ENCODE results near the gene C10orf90. TPM values are rescaled to one million over a fixed set of nuclear protein-coding genes. Genes with fewer than 3 reads are reported as not detected.

The C10orf90 gene
- total RNA-seq, 2 experiments from 2014 or later = not detected

DNA sequence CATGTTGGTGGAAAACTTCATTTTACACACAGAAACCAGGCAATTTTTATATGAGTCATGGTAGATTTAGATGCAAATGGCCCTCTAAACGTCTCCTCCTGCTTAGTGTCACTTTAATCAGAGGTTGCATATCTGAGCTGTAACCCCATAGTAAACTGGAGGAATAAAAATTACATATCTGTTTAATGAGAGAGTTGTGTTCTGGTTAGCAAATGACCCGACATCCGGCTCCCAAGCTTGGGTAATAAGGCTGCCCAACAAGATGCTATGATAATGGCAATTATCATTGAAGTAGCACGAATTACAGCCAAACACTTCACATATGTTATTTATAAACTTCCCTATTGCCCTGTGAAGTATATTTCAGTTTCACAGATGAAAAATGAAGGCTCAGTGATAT lies 271.6 kb downstream of the C10orf90 start:
- TF ChIP-seq, protein P1, sequence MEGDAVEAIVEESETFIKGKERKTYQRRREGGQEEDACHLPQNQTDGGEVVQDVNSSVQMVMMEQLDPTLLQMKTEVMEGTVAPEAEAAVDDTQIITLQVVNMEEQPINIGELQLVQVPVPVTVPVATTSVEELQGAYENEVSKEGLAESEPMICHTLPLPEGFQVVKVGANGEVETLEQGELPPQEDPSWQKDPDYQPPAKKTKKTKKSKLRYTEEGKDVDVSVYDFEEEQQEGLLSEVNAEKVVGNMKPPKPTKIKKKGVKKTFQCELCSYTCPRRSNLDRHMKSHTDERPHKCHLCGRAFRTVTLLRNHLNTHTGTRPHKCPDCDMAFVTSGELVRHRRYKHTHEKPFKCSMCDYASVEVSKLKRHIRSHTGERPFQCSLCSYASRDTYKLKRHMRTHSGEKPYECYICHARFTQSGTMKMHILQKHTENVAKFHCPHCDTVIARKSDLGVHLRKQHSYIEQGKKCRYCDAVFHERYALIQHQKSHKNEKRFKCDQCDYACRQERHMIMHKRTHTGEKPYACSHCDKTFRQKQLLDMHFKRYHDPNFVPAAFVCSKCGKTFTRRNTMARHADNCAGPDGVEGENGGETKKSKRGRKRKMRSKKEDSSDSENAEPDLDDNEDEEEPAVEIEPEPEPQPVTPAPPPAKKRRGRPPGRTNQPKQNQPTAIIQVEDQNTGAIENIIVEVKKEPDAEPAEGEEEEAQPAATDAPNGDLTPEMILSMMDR (IDR thresholded peaks at IDR 0.05) = no peak
- POLR2A ChIA-PET = no interaction called here

GRCh38 chr10:126398383-126398743 lies 272.1 kb downstream of the C10orf90 start:
- H3K36me3 Mint-ChIP-seq (ENCODE audit: low read depth) = no peaks in the 10 kb centered on the region
- H3K4me1 Mint-ChIP-seq (ENCODE audit: low read depth) = no peaks in the 10 kb centered on the region
- H3K4me3 Mint-ChIP-seq = no peak overlapping the region
- peaks cover 4% of the 10 kb centered on the region for H3K9me3 Mint-ChIP-seq
- TF ChIP-seq, protein P1 (IDR thresholded peaks at IDR 0.05) = no peak
- Histone ChIP-seq H3K4me3 (ENCODE audit: low read length) (no peak overlapping the region), H3K27ac (ENCODE audit: low read depth in 1 of 2, low read length in 2 of 2) (no peak overlapping the region), H3K9me3 (ENCODE audit: control insufficient read depth in 1 of 2, insufficient read depth in 1 of 2, low read length in 2 of 2) (peaks cover 0 to 3% of the 10 kb centered on the region in 2 experiments), H3K27me3 (ENCODE audit: control insufficient read depth in 1 of 2, insufficient read depth in 2 of 2, low read length in 2 of 2) (no peaks in the 10 kb centered on the region), H3K4me1 (ENCODE audit: insufficient read depth, low read length) (peaks cover 4% of the 10 kb centered on the region), H3K36me3 (ENCODE audit: insufficient read depth, low read length) (no peaks in the 10 kb centered on the region)
- ChIA-PET POLR2A (interaction anchor here (0.6 kb wide), 1 partner anchor 71 kb away, joined by 3 read pairs; no protein-coding TSS in a partner anchor), CTCF (no interaction called here)
- DNase-seq (no peak), ATAC-seq (ENCODE audit: poor library complexity) (no peak)
- H3K27ac Mint-ChIP-seq = no peak overlapping the region
- intact Hi-C loops (cut with DNase I, micrococcal nuclease) = no loop called here
- H3K27me3 Mint-ChIP-seq = no peaks in the 10 kb centered on the region

More for the DNA sequence above, 271.6 kb downstream of the C10orf90 start:
- no peaks in the 10 kb centered on the region for H3K36me3 ChIP-seq (ENCODE audit: insufficient read depth, low read length)
- no peak overlapping the region for H3K4me3 Mint-ChIP-seq
- intact Hi-C loops (cut with DNase I, micrococcal nuclease) = no loop called here
- no peak overlapping the region for H3K27ac Mint-ChIP-seq
- H3K9me3 ChIP-seq (ENCODE audit: control insufficient read depth in 1 of 2, insufficient read depth in 1 of 2, low read length in 2 of 2) = peaks cover 0 to 7% of the 10 kb centered on the region in 2 experiments
- H3K4me1 ChIP-seq (ENCODE audit: insufficient read depth, low read length) = peaks cover 4% of the 10 kb centered on the region
- H3K9me3 Mint-ChIP-seq = peaks cover 4% of the 10 kb centered on the region
- H3K27ac ChIP-seq (ENCODE audit: low read depth in 1 of 2, low read length in 2 of 2) = no peak overlapping the region
- H3K27me3 ChIP-seq (ENCODE audit: control insufficient read depth in 1 of 2, insufficient read depth in 2 of 2, low read length in 2 of 2) = no peaks in the 10 kb centered on the region
- no peak overlapping the region for H3K4me3 ChIP-seq (ENCODE audit: low read length)
- CTCF ChIA-PET = no interaction called here
- DNase-seq (no peak), ATAC-seq (ENCODE audit: poor library complexity) (no peak)
- no peaks in the 10 kb centered on the region for H3K36me3 Mint-ChIP-seq (ENCODE audit: low read depth)
- H3K27me3 Mint-ChIP-seq = no peaks in the 10 kb centered on the region
- no peaks in the 10 kb centered on the region for H3K4me1 Mint-ChIP-seq (ENCODE audit: low read depth)

- Histone ChIP-seq H3K27me3 (ENCODE audit: control insufficient read depth in 1 of 2, insufficient read depth in 2 of 2, low read length in 2 of 2) (no peaks in the 10 kb centered on the region), H3K9me3 (ENCODE audit: control insufficient read depth in 1 of 2, insufficient read depth in 1 of 2, low read length in 2 of 2) (peaks cover 0 to 5% of the 10 kb centered on the region in 2 experiments), H3K4me1 (ENCODE audit: insufficient read depth, low read length) (peaks cover 4% of the 10 kb centered on the region), H3K27ac (ENCODE audit: low read depth in 1 of 2, low read length in 2 of 2) (no peak overlapping the region), H3K4me3 (ENCODE audit: low read length) (no peak overlapping the region), H3K36me3 (ENCODE audit: insufficient read depth, low read length) (no peaks in the 10 kb centered on the region)
- no peak for ATAC-seq (ENCODE audit: poor library complexity)
- Mint-ChIP-seq H3K27me3 (no peaks in the 10 kb centered on the region), H3K4me3 (no peak overlapping the region), H3K9me3 (peaks cover 4% of the 10 kb centered on the region), H3K4me1 (ENCODE audit: low read depth) (no peaks in the 10 kb centered on the region), H3K27ac (no peak overlapping the region), H3K36me3 (ENCODE audit: low read depth) (no peaks in the 10 kb centered on the region)
- DNase-seq = no peak
- ChIA-PET POLR2A (interaction anchor here (0.6 kb wide), 1 partner anchor 71 kb away, joined by 3 read pairs; no protein-coding TSS in a partner anchor), CTCF (no interaction called here)
- intact Hi-C loops (cut with DNase I, micrococcal nuclease) = no loop called here
- TF ChIP-seq, protein P1 (IDR thresholded peaks at IDR 0.05) = no peak
These were observed 272.7 kb downstream of the C10orf90 start for GRCh38 chr10:126397640-126398382.
